Measurements from ENCODE around the gene TPST1.

GRCh38 chr7:66400400-66400799 lies 195.3 kb downstream of the TPST1 start:
- TF ChIP-seq, protein P1, sequence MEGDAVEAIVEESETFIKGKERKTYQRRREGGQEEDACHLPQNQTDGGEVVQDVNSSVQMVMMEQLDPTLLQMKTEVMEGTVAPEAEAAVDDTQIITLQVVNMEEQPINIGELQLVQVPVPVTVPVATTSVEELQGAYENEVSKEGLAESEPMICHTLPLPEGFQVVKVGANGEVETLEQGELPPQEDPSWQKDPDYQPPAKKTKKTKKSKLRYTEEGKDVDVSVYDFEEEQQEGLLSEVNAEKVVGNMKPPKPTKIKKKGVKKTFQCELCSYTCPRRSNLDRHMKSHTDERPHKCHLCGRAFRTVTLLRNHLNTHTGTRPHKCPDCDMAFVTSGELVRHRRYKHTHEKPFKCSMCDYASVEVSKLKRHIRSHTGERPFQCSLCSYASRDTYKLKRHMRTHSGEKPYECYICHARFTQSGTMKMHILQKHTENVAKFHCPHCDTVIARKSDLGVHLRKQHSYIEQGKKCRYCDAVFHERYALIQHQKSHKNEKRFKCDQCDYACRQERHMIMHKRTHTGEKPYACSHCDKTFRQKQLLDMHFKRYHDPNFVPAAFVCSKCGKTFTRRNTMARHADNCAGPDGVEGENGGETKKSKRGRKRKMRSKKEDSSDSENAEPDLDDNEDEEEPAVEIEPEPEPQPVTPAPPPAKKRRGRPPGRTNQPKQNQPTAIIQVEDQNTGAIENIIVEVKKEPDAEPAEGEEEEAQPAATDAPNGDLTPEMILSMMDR (conservative IDR thresholded peaks at IDR 0.05) = no peak
- no peak for TF ChIP-seq EZH2 (IDR thresholded peaks at IDR 0.05; ENCODE audit: low read depth)

Measured in PC-9 (cell line).